ENCODE measurements around the gene TAAR5.

DNA sequence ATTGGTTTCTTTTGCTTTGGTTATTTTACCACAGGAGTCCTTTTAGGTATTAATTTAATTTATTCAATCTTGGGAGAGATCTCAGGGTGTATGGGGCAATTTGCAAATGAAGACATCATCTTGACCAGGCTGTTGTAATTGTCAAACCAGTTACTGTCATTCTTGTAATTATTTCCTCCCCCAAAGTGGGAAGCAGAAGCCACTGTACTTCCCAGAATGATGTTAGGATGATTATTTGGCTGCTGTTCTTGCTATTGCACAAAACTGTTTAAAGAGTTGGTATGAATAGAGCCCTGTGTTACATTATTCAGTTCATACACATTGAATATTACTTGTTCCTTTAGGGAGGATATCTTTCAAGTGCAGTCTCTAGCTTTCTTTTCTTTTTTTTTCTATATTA is 17.8 kb downstream of the TAAR5 start:
- no peak for TF ChIP-seq CTCF (IDR thresholded peaks at IDR 0.05; ENCODE audit: insufficient read depth, low read length)
- TF ChIP-seq POLR2AphosphoS5 (IDR thresholded peaks at IDR 0.05; ENCODE audit: low read depth): no peak
- no peak for TF ChIP-seq REST (IDR thresholded peaks at IDR 0.05; ENCODE audit: insufficient replicate concordance, low read depth)
- TF ChIP-seq GABPA (IDR thresholded peaks at IDR 0.05; ENCODE audit: low read depth): no peak
- no peak for TF ChIP-seq SPI1 (IDR thresholded peaks at IDR 0.05; ENCODE audit: borderline replicate concordance, low read depth)

Measured in HL-60 (cell line).